ENCODE results near the gene SOX9.
"Not testable (repeated sequence)": the region's sequence is repeated elsewhere in the genome, so short reads cannot be mapped to it uniquely, and the experiment has no call there.

SOX9 gene

DNA sequence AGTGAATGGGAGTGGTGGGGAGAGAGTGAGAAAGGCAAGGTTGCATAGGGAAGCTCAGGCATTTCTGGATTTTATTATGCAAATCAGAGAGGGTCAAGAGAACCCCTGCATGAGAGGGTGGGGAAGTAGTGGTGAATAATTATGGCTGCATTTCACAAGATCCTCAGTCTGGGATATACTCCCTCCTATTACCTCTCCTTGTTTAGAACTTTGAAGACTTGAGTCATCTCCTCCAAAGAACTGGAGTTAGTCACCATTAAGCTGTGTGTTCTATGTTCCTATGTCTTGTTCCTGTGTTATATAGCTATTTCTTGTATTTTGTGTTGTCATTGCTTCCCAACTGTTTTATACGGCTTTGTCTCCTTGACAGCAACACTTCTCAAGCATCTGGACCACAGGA, 18.4 kb downstream of the SOX9 start:
- no peak for TF ChIP-seq SUZ12 (IDR thresholded peaks at IDR 0.05; ENCODE audit: extremely low read depth, insufficient read depth, insufficient read length)
- no peak for TF ChIP-seq ZNF274 (IDR thresholded peaks at IDR 0.05; ENCODE audit: low read depth, low read length)
- no peak for TF ChIP-seq YY1 (IDR thresholded peaks at IDR 0.05; ENCODE audit: insufficient read depth, insufficient read length)
- Histone ChIP-seq H3K9me3 (ENCODE audit: insufficient read depth, low read length) (no peaks in the 10 kb centered on the region), H3K4me1 (ENCODE audit: insufficient read depth, insufficient read length) (no peaks in the 10 kb centered on the region), H3K36me3 (ENCODE audit: insufficient read depth, insufficient read length, low read length) (no peaks in the 10 kb centered on the region), H3K9ac (ENCODE audit: insufficient read length, low read depth) (no peak overlapping the region), H3K4me3 (ENCODE audit: insufficient read length, low read depth) (no peak overlapping the region), H3K27me3 (ENCODE audit: insufficient read depth, insufficient read length) (no peaks in the 10 kb centered on the region)
- no peak for DNase-seq (ENCODE audit: low read depth, low spot score)

DNA sequence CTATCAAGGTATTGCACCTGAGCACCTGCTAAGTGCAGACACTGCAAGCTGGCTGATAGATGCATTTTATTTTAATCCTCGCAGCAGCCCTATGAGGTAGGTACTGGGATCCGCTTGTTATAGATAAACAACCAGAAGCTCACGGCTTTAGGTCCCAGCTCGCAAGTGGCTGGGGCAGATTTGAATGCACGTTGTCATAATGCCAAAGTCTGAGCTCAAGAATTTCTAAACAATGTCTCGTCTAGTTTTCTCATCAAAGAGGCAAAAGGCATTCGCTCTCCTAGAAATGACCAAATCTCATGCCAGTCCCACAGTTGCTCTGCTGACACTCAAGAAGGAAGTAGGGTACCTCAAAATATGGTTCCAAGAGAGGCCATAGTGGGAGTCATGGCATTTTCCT, 20.5 kb downstream of the SOX9 start:
- DNase-seq (ENCODE audit: low read depth, low spot score): no peak
- TF ChIP-seq ZNF274 (IDR thresholded peaks at IDR 0.05; ENCODE audit: low read depth, low read length): no peak
- TF ChIP-seq SUZ12 (IDR thresholded peaks at IDR 0.05; ENCODE audit: extremely low read depth, insufficient read depth, insufficient read length): no peak
- TF ChIP-seq YY1 (IDR thresholded peaks at IDR 0.05; ENCODE audit: insufficient read depth, insufficient read length): no peak
- Histone ChIP-seq H3K9me3 (ENCODE audit: insufficient read depth, low read length) (no peaks in the 10 kb centered on the region), H3K36me3 (ENCODE audit: insufficient read depth, insufficient read length, low read length) (no peaks in the 10 kb centered on the region), H3K4me3 (ENCODE audit: insufficient read length, low read depth) (no peak overlapping the region), H3K27me3 (ENCODE audit: insufficient read depth, insufficient read length) (no peaks in the 10 kb centered on the region), H3K4me1 (ENCODE audit: insufficient read depth, insufficient read length) (no peaks in the 10 kb centered on the region), H3K9ac (ENCODE audit: insufficient read length, low read depth) (no peak overlapping the region)

DNA sequence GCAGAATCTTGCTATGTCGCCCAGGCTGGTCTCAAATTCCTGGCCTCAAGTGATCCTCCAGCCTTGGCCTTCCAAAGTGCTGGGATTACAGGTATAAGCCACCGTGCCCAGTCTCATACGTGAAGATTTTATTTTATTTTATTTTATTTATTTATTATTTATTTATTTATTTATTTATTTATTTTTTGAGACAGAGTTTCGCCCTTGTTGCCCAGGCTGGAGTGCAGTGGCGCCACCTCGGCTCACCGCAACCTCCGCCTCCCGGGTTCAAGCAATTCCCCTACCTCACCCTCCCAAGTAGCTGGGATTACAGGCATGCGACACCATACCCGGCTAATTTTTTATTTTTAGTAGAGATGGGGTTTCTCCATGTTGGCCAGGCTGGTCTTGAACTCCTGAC, 21.3 kb downstream of the SOX9 start:
- not testable (repeated sequence) for H3K9me3 ChIP-seq (ENCODE audit: insufficient read depth, low read length); H3K36me3 ChIP-seq (ENCODE audit: insufficient read depth, insufficient read length, low read length); H3K4me3 ChIP-seq (ENCODE audit: insufficient read length, low read depth); H3K27me3 ChIP-seq (ENCODE audit: insufficient read depth, insufficient read length); H3K4me1 ChIP-seq (ENCODE audit: insufficient read depth, insufficient read length); DNase-seq (ENCODE audit: low read depth, low spot score); H3K9ac ChIP-seq (ENCODE audit: insufficient read length, low read depth)

DNA sequence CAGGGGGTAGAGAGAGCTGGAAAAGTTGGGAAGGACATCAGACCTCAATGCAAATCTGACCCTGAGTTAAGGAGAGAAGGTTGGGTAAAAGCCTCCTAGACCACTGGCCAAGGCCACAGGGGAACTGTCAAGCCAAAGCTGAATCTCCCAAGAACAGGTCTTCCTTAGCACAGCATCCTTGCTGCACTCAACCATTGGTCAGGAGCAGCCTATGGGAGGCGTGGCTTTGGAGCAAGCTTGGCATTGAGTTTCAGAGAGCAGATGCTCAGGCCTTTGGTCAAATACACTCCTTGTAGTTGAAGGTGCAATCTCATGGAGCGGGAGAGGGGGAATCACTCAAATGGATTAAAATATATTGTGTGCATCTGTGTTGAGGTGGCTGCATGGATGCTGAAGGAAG, 21.8 kb downstream of the SOX9 start:
- Histone ChIP-seq H3K9ac (ENCODE audit: insufficient read length, low read depth) (no peak overlapping the region), H3K27me3 (ENCODE audit: insufficient read depth, insufficient read length) (no peaks in the 10 kb centered on the region), H3K36me3 (ENCODE audit: insufficient read depth, insufficient read length, low read length) (no peaks in the 10 kb centered on the region), H3K9me3 (ENCODE audit: insufficient read depth, low read length) (no peaks in the 10 kb centered on the region), H3K4me3 (ENCODE audit: insufficient read length, low read depth) (no peak overlapping the region), H3K4me1 (ENCODE audit: insufficient read depth, insufficient read length) (no peaks in the 10 kb centered on the region)
- no peak for TF ChIP-seq YY1 (IDR thresholded peaks at IDR 0.05; ENCODE audit: insufficient read depth, insufficient read length)
- no peak for TF ChIP-seq ZNF274 (IDR thresholded peaks at IDR 0.05; ENCODE audit: low read depth, low read length)
- TF ChIP-seq SUZ12 (IDR thresholded peaks at IDR 0.05; ENCODE audit: extremely low read depth, insufficient read depth, insufficient read length): no peak
- DNase-seq (ENCODE audit: low read depth, low spot score): no peak

DNA sequence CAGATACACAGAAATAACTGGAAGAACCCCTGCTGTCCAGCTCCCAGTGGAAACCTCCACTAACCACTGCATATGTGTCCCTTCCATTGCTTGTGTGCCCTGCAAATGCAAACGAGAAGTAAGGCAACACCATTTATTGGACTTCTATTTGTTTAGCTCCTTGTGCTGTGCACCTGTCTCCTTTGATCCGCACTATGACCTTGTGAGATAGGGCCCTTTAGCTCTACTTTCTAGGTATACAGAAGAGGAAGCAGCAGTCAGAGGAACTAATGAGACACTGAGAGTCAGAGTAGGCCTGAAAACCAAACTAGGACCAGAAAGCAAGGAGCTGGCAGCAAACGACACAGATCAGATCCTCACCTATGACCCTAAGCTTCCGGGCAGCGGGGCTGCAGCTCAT, 22.4 kb downstream of the SOX9 start:
- H3K36me3 ChIP-seq (ENCODE audit: insufficient read depth, insufficient read length, low read length): no peaks in the 10 kb centered on the region
- H3K9me3 ChIP-seq (ENCODE audit: insufficient read depth, low read length): no peaks in the 10 kb centered on the region
- TF ChIP-seq ZNF274 (IDR thresholded peaks at IDR 0.05; ENCODE audit: low read depth, low read length) (no peak), YY1 (IDR thresholded peaks at IDR 0.05; ENCODE audit: insufficient read depth, insufficient read length) (no peak), SUZ12 (IDR thresholded peaks at IDR 0.05; ENCODE audit: extremely low read depth, insufficient read depth, insufficient read length) (no peak)
- H3K4me1 ChIP-seq (ENCODE audit: insufficient read depth, insufficient read length): no peaks in the 10 kb centered on the region
- DNase-seq (ENCODE audit: low read depth, low spot score): no peak
- H3K4me3 ChIP-seq (ENCODE audit: insufficient read length, low read depth): no peak overlapping the region
- H3K9ac ChIP-seq (ENCODE audit: insufficient read length, low read depth): no peak overlapping the region
- H3K27me3 ChIP-seq (ENCODE audit: insufficient read depth, insufficient read length): no peaks in the 10 kb centered on the region

DNA sequence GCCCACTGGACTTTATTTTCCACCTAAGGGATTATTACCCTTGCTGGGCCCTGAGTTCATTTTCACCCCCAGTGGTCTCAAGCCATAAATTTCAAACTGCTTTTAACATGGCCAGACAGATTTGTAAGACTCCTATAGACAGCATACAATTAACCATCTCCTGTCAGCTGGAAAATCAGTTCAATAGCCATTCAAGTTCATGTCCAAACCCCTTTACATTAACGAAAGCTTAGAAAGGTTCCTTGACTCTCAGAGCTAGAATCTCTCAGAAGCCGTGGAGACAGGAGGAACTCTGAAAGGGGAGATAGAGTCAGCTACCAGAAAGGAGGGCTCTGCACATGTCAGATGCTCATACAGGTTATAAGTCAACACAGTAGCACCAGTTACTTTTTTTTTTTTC, 23.3 kb downstream of the SOX9 start:
- TF ChIP-seq SUZ12 (IDR thresholded peaks at IDR 0.05; ENCODE audit: extremely low read depth, insufficient read depth, insufficient read length) (no peak), ZNF274 (IDR thresholded peaks at IDR 0.05; ENCODE audit: low read depth, low read length) (no peak), YY1 (IDR thresholded peaks at IDR 0.05; ENCODE audit: insufficient read depth, insufficient read length) (no peak)
- Histone ChIP-seq H3K4me1 (ENCODE audit: insufficient read depth, insufficient read length) (no peaks in the 10 kb centered on the region), H3K9ac (ENCODE audit: insufficient read length, low read depth) (no peak overlapping the region), H3K9me3 (ENCODE audit: insufficient read depth, low read length) (no peaks in the 10 kb centered on the region), H3K4me3 (ENCODE audit: insufficient read length, low read depth) (no peak overlapping the region), H3K27me3 (ENCODE audit: insufficient read depth, insufficient read length) (no peaks in the 10 kb centered on the region), H3K36me3 (ENCODE audit: insufficient read depth, insufficient read length, low read length) (no peaks in the 10 kb centered on the region)
- no peak for DNase-seq (ENCODE audit: low read depth, low spot score)

DNA sequence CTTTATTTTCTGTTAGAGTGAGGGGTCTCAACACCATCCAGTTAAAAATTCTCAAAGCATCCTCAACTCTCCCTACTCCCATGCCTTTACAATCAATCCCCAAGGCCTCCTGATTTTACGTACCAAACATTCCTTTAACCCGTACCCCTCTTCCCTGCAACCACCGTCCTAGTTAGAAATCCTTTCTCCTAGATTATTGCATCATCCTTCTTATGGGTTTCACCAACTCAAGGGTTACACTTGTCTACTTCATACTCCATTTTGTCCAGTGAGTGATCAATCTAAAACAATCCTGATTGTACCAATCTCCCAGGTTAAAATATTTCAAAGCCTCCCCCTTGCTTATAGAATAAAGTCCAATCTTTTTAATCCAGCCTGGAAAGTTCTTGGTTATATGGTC, 24.7 kb downstream of the SOX9 start:
- TF ChIP-seq YY1 (IDR thresholded peaks at IDR 0.05; ENCODE audit: insufficient read depth, insufficient read length) (no peak), SUZ12 (IDR thresholded peaks at IDR 0.05; ENCODE audit: extremely low read depth, insufficient read depth, insufficient read length) (no peak)
- DNase-seq (ENCODE audit: low read depth, low spot score): no peak
- H3K4me3 ChIP-seq (ENCODE audit: insufficient read length, low read depth): no peak overlapping the region
- H3K36me3 ChIP-seq (ENCODE audit: insufficient read depth, insufficient read length, low read length): no peaks in the 10 kb centered on the region
- peaks cover 3% of the 10 kb centered on the region for H3K4me1 ChIP-seq (ENCODE audit: insufficient read depth, insufficient read length)
- H3K9ac ChIP-seq (ENCODE audit: insufficient read length, low read depth): no peak overlapping the region
- no peaks in the 10 kb centered on the region for H3K9me3 ChIP-seq (ENCODE audit: insufficient read depth, low read length)
- no peaks in the 10 kb centered on the region for H3K27me3 ChIP-seq (ENCODE audit: insufficient read depth, insufficient read length)

DNA sequence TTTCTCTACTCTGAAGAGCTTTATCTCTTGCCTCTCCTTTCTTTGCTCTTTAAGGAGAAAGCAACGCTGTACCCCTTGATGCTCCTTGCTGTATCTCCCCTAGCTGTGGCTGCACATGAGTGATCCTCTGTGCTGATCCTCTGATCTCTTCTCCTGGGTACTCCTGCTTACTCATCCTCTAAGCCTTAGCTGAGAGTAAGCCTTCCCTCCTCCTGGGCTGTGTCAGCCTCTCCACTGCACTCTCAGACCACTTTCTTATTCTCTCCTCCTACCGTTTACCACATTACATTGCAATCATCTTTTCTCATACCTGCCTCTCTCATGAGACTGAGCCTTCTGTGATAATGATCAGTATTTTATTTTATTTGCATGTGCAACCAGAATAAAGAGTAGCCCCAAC, 25.1 kb downstream of the SOX9 start:
- H3K4me1 ChIP-seq (ENCODE audit: insufficient read depth, insufficient read length): peaks cover 4% of the 10 kb centered on the region
- no peak overlapping the region for H3K4me3 ChIP-seq (ENCODE audit: insufficient read length, low read depth)
- DNase-seq (ENCODE audit: low read depth, low spot score): no peak
- H3K9me3 ChIP-seq (ENCODE audit: insufficient read depth, low read length): no peaks in the 10 kb centered on the region
- no peaks in the 10 kb centered on the region for H3K27me3 ChIP-seq (ENCODE audit: insufficient read depth, insufficient read length)
- no peak overlapping the region for H3K9ac ChIP-seq (ENCODE audit: insufficient read length, low read depth)
- no peaks in the 10 kb centered on the region for H3K36me3 ChIP-seq (ENCODE audit: insufficient read depth, insufficient read length, low read length)
- TF ChIP-seq YY1 (IDR thresholded peaks at IDR 0.05; ENCODE audit: insufficient read depth, insufficient read length) (no peak), ZNF274 (IDR thresholded peaks at IDR 0.05; ENCODE audit: low read depth, low read length) (no peak), SUZ12 (IDR thresholded peaks at IDR 0.05; ENCODE audit: extremely low read depth, insufficient read depth, insufficient read length) (no peak)
